Activated naive CD8-positive, alpha-beta T cell treated with anti-CD3 and anti-CD28 coated beads, Interleukin-2, amount 50 U/mL, for 16 hours (primary cell): ENCODE data around the gene MEGF9.
"Not testable (repeated sequence)": the region's sequence is repeated elsewhere in the genome, so short reads cannot be mapped to it uniquely, and the experiment has no call there.

ENCODE experiments used
- DNase-seq: peaks from one replicate; pipeline ENCODE4 v3.0.0-alpha.2; 2020; ENCODE audit warnings: low read depth, low spot score

The MEGF9 gene

DNA sequence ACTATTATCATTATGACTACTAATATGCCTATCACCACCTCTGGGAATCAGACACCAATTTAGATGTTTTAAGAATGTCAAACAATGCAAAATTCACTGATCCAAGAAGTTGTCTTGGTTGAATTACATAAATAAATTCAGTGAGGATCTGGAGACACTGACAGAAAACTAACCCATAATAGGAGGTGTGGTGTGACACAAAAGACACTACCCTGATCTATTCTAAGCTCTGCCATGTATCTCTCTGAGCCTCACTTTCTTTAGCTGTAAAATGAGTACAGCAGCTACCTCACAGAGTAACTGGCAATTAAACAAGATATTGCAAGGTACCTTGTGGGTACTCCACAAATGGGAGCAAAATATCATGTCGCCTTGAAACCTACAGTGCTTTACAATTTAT is 141.8 kb downstream of the MEGF9 start:
- no peak for DNase-seq

DNA sequence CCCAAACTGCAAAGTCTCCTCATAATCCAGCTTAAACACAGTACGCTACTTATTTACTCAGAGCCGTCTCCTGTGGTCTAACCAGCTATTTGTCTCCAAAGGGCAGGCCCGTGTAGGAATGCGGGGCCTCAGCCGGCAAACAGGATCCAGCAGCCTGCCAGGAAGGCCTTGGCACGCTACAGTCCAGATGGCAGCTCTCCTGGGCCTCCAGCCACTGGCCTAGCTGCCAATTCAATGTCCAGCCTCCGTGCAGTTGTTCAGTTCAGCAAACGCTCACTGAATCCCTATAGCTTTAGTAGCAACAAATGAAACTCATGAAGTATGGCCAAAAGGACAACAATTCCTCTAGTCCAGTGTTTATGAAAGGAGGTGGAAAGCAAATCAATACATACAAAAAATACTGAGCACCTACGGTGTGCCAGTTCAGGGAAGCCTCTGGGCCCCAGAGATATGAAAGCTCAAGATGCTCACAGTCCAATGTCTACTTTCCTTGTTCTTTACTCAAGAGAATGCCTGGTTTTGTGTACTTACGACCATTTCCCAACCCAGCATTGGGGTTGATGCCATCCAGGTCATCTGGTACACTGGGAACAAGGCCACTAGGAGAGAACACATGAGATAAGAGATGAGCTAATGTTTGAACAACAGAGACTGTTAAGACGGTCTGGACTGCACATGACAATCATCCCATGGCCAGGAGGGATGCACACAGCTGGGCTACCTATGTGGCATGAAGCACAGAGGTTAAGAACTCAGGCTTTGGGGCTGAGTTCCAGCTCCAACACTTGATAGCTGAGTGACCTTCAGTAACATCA is 142.6 kb downstream of the MEGF9 start:
- DNase-seq = no peak

DNA sequence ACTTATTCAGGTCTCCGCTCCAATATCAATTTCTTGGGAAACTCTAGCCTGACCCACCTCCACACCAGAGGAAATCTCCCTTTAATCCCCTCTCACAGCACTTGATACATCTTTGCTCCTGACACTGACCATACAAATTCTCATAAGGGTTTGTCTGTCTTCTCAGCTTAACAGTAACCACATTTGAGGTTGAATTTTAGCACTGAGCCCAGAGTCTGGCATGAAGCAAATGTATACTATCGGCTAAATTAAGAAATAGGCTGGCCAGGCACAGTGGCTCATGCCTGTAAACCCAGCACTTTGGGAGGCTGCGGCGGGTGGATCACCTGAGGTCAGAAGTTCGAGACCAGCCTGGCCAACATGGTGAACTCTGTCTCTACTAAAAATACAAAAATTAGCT is 144.0 kb downstream of the MEGF9 start:
- no peak for DNase-seq

DNA sequence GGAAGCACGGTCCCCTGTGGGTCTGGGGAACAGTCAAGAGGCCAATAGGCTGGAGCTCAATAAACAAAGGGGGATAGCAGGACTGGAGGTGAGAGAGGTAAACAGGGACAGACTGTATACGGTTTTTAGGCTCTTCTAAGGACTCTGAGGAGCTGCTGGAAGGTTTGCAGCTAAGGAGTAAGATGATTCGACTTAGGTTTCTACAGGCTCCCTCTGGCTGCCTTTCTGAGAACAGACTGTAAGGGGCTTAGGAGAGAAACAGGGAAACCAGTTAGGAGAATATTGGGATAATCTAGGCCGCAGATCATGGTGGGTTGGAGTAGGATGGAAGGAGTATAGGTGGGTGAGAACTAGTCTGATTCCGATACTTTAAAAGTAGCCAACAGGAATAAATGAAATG is 144.7 kb downstream of the MEGF9 start:
- DNase-seq = no peak

DNA sequence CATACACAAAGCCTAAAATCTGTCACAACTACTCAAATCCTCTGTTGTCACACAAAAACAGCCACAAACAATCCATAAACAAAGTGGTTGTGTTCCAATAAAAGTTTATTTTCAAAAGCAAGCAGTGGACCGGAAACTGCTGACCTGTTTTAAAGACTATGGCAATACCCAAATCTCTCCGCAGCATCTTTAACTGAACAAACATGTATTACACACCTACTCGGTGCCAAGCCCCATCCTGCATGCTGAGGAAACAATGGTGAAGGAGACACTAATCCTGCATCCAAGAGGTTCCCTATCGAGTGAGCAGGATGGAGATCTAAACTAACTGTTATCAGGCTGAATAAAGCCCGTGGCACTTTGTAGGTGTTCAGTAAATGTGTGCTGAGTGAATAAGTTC is 145.5 kb downstream of the MEGF9 start:
- no peak for DNase-seq

DNA sequence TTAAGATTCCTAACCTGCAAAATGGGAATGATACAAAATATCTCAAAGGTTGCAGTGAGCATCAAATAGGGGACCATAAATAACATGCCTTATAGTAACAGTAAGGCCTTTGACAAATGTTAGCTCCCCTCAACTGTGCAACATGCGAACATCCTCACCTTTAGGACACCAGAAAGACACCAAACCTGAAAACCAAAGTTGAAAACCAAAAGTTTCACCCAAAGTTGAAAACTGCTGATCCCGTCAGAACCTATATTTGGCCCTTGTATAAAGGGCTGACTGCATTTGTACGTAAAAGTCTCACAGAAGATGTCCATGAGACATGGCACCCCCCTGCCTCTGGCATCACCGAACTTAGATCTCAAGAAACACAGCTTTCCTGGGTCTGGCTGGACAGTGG is 146.4 kb downstream of the MEGF9 start:
- DNase-seq = no peak

DNA sequence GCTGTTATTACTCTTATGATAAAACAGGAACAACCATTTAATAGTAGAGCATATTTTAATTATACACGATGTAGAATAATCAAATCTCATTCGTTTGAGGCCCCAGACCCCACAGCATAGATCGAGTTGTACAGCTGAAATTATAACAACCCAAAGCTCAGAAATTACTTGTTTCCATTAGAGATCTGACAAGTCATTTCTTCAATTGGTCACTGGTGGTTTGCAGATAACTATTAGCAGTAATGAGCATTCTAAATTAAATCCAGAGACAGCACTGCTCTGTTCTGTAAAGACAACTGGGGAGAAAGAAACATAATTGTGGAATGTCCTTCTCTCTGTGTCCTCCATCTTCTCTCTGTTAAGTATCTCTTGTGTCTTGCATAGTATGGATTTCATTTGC is 147.2 kb downstream of the MEGF9 start:
- no peak for DNase-seq

DNA sequence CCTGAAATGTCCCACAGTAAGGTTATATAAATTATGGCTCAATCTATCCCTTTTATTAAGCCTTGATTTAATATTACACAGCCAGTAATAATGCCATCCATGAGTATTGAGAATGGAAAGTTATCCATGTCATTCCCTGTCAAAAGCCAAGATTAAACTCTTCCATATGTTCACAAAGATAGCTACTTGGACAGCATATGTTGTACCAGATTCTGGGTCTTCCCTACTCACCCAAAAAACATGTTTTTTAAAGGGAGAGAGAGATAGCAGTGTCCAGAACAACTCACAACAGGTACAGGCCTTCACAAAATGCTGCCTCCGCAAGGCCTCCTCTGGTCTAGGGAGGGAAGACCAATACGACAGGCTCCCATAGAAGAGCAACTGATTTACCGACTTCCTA is 149.7 kb downstream of the MEGF9 start:
- DNase-seq = no peak

DNA sequence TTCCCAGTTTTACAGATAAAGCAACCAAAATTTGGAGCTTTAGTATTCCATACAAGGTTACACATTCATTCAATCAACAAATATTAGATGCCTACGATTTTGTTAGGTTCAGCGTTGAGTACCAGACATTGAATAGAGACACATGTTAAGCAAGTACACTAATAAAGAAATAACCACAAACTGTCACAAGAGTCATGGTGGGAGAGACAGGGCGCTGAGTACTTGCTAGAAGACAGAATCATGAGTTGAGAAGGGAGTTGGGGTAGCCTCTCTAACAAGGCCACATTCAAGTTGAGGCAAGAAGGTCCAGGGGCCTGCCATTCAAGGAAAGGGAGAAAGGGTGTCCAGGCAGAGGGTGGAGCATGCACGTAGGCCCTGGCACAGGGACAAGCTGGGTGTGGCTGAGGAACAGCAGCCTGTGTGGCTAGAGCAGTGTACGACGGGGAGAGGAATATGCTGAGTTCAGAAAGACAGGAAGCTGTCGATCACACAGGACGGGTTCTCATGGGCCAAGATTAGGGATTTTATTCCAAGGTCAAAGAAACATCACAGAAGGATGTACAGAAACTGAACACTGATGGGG is 151.3 kb downstream of the MEGF9 start:
- no peak for DNase-seq

DNA sequence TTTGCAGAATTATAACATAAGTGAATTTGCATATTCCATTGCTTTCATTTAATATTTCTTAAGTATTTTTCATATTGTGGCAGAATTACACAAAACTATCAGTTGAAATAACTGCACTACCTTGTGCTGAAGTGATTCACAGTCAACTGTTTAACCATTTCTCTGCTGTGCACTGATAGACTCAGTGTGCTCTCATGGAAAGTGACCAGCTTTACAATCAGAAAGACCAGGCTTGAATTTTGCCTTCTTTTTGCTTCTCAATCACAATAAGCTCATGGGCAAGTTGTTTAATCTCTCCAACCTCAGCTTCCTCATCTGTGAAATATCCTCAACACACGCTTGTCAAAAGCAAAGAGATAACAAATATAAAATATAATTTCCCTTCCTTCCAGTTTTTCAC is 152.6 kb downstream of the MEGF9 start:
- DNase-seq = no peak

DNA sequence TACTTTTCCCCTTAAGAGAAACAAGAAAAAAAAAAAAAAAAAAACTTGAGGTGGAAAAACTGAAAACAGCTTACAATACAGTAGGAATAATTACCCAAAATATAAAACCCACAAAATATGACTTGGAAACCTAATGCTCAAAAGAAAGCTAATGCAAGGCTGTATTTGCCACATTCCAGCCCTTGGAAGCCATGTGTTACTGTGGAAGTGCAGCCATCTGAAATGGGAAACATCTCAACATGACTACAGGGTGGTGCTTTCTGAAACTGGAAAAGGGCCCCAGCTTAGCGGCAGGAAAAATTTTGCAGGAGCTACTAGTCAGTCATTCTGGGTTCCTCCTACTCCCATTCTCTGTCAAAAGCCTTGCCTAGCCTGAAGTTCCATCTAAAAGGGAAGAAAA is 154.7 kb downstream of the MEGF9 start:
- DNase-seq = no peak

DNA sequence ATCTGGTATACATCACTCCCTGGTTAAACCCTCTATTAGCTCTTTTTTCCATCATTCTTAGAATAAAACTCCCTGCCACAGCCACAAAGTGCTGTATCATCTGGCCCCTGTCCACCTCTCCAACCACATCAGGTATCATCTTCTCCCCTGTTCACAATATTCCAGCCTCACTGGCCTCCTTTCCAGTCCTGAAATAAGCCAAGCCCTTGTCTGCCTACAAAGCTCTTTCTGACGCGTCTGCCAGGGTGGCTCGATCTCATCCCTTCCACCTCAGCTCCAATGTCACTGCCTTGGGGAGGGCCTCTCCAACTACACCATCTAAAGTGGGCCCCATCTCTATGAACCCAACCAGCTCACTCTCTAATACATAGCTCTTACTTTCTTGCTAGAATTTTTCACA is 155.8 kb downstream of the MEGF9 start:
- DNase-seq = no peak

DNA sequence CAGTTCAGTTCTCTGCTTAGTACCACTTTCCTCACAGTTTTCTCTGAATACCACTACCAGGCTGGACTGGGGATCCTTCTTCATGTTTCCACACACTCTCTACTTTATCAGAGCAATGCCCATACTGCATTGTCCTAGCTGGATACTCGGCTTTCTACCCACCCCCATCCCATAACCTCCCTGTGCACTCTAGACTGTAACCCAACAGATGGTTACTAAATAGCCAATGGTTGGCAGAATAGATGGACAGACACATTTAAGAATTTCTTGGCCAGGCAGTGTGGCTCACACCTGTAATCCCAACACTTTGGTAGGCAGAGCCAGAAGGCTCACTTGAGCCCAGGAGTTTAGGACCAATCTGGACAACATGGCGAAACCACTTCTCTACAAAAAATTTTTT is 157.1 kb downstream of the MEGF9 start:
- no peak for DNase-seq

DNA sequence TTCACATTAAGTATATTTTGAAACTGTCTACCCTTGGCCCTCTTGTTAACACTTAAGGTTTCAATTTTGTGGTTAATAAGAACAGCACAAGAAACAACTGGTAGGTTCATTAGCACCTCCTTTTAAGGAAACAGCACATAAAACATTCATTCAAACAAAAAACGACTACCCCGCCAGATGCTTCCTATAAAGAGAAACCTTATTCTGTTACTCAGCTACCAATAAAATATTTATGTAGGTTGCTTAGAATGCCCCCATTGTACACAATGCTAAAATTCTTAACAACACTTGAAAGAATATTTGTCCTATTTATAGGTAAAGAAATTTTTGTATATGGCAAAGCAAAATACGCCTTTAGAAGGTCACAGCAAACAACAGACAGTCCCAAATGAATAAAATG is 157.5 kb downstream of the MEGF9 start:
- DNase-seq = no peak

DNA sequence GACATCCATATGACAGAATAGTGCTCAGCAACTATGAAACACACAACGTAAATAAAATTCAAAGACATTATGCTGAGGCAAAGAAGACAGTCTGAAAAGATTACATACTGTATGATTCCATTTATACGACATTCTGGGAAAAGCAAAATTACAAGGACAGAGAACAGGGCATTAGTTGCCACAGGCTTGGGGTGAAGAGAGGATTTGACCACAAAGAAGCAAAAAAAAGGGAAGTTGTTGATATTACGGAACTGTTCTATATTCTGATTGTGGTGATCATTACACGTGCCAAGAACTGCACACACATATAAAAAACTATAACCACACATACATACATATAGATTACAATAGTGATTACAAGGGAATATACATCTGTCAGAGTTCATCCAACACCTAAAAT is 158.4 kb downstream of the MEGF9 start:
- no peak for DNase-seq

DNA sequence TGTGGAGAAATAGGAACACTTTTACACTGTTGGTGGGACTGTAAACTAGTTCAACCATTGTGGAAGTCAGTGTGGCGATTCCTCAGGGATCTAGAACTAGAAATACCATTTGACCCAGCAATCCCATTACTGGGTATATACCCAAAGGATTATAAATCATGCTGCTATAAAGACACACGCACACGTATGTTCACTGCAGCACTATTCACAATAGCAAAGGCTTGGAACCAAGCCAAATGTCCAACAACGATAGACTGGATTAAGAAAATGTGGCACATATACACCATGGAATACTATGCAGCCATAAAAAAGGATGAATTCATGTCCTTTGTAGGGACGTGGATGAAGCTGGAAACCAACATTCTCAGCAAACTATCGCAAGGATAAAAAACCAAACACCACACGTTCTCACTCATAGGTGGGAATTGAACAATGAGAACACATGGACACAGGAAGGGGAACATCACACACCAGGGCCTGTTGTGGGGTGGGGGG is 162.0 kb downstream of the MEGF9 start:
- not testable (repeated sequence) for DNase-seq
